GF-D8 (cell line): ENCODE results near the gene SLC17A5.
A peak's percentile ranks its signal among the peaks of the same experiment; 100 is the strongest.
"Not testable (repeated sequence)": the region's sequence is repeated elsewhere in the genome, so short reads cannot be mapped to it uniquely, and the experiment has no call there.

Source experiments
- DNase-seq: peaks from one replicate; lab custom pipeline; 2025; lab: John Stamatoyannopoulos, UW

Gene SLC17A5, protein sequence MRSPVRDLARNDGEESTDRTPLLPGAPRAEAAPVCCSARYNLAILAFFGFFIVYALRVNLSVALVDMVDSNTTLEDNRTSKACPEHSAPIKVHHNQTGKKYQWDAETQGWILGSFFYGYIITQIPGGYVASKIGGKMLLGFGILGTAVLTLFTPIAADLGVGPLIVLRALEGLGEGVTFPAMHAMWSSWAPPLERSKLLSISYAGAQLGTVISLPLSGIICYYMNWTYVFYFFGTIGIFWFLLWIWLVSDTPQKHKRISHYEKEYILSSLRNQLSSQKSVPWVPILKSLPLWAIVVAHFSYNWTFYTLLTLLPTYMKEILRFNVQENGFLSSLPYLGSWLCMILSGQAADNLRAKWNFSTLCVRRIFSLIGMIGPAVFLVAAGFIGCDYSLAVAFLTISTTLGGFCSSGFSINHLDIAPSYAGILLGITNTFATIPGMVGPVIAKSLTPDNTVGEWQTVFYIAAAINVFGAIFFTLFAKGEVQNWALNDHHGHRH

DNA sequence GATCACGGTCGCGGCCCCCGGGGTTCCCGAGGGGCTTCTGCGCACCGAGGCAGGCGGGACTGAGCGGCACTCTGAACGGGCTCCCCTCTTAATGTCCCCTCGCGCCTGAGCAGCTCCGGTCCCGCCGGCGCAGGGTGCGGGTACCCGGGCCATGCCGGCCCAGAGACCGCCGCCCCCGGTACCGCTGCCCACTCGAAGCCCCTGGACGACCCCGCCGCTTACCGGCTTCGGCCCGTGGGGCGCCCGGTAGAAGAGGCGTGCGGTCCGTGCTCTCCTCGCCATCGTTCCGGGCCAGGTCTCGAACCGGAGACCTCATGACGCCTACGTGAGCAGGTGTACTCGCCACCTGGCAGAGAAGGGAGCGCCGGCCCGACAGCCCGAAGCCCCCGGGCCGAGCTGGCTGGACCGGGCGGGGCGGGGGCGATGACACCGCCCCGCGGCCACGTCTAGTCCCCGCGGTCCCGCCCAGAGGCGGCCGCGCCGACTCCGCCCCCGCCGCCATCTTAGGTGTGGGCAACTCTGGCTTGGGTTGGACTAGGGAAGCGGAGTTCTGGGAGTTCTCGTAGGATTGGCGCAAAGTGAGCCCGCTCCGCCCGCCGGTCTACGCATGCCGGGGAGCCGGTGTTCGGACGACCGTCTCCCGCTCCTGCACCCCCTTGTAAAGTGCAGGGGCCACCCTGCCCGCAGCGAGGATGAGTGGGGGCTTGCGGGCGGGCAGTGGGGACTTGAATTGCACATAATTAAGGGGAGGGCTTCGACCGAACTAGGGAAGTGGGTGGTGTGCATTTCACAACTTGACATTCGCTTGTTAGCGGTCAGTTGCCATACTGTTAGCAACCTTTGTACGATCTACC, at the start of gene SLC17A5:
SLC17A5 (minus strand) TSS at position 422 of the 854 bp plus-strand sequence; CDS start at position 316, 106 bp downstream.
- peak; percentile 92 for DNase-seq

DNA sequence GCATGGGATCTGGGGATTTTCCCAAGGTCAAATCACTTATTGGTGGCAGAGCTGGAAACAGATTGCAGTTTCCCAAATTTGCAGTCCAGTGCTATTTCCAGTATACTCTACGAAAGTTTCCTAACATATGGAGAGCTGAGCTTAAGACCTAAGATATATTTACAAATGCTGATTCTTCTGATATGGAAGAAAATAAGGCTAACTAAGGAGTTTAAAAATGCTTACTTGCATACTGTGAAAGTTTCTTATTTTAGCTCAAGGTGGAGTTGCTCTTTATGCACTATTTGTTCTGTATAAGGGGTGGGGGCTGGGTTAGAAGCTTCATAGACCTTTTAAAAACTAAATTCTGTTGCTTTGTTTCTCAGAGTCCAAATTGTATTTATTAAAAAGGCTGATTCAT, 49.7 kb upstream of the SLC17A5 start:
- no peak for DNase-seq

DNA sequence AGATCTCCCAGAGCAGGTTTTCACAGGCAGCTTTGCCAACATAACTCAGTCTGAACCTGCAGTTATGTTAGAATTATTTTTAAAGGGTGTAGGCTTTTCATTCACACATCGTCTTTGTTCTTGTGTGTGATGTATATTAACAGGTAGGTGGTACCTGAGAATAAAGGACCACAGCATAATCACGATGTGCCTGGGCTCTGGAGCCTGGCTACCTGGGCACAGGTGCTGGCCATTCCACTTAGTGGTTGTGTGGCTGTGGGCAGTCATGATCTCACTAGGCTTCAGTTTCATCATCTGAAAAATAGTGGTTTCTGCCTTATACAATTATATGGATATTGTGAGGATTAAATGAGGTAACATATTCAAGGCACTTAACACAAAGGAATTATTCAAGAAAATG, 48.7 kb upstream of the SLC17A5 start:
- DNase-seq, result no peak

DNA sequence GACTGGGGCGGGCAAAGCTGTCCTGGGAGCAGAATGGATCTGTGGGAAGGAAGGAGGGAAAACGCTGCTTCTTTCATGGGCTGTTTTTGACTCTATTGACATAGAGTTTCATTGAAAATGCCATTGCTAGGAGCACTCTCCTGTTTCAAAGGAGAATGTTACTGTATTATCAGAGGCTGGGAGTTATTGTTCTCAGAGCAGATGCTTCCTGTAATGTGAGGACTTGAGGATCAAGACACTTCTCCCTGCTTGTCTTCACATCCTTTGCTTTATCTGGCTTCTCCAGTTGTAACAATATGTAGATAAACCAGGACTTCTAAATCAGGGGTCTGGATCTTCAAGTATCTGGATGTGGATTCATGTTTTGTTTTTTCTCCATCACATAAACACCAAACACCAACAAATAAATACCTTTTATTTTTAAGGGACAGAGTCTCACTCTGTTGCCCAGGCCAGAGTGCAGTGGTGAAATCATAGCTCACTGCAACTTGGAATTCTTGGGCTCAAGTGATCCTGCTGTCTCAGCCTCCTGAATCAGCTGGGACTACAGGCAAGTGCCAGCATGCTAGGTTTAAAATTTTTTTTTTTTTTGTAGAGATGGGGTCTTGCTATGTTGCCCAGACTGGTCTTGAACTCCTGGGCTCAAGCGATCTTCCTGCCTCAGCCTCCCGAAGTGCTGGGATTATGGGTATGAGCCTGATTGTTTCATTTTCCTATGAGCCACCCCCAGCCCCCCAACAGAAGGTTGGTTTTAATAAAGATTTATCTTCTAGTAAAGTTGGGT, 46.1 kb upstream of the SLC17A5 start:
- no peak for DNase-seq

DNA sequence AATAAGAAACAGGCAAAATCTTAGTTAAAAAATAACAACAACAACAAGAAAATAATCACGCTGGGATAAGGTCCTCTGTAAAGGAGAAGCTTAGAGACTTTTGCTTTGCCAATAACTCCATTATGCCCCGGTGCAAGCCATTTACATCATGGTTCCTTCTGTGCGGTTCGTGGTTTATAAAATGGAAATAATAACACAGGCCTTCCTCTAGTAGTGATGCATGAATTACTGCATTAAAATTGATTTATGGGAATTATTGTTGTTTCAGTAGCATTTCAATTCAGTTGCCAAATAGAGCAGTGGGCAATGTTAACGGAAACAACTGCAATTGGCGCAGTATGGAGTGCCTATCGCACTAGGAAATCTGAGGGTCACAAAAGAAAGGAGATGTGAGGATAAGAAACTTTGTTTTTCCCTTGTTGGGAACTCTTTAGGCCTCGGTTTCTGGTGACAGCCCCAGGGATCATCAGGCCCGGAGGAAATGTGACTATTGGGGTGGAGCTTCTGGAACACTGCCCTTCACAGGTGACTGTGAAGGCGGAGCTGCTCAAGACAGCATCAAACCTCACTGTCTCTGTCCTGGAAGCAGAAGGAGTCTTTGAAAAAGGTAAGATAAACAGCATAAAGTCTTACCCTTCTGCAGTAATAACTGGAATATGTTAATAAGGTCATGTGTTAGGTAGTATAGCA, 43.3 kb upstream of the SLC17A5 start:
- no peak for DNase-seq

DNA sequence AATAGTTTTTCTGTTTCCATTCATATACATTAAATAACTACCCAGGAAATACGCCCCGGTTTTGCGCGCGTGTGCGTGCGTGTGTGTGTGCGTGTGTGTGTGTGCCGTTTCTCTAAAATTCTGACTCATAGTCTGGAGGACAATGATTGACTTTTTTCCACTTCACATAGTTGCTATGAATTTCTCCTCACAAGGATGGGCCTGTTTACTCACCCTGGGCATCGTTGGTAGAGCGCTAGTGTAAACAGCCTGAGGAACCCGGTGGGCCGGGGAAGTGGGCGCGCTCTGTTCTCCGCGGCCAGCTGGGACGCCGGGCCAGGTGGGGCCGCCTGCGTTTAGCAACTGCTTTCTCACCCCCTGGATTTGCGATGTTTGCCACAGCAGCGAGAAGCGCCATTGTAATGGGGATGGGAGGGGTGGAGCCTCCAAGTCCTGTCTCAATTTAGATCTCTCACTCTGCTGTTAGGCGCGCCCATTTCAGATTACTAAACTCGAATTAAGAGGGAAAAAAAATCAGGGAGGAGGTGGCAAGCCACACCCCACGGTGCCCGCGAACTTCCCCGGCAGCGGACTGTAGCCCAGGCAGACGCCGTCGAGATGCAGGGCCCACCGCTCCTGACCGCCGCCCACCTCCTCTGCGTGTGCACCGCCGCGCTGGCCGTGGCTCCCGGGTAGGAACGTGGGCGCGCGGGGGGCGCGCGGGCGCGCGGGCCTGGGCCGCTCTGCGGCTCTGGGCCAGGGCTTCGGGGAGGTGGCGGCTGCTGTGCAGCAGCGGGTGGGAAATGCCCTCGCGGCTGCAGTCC, 42.0 kb upstream of the SLC17A5 start, which contains the start of gene CD109:
CD109 (plus strand) TSS at position 585 of the 803 bp plus-strand sequence; CDS start at position 598, 13 bp downstream.
- DNase-seq, result no peak

DNA sequence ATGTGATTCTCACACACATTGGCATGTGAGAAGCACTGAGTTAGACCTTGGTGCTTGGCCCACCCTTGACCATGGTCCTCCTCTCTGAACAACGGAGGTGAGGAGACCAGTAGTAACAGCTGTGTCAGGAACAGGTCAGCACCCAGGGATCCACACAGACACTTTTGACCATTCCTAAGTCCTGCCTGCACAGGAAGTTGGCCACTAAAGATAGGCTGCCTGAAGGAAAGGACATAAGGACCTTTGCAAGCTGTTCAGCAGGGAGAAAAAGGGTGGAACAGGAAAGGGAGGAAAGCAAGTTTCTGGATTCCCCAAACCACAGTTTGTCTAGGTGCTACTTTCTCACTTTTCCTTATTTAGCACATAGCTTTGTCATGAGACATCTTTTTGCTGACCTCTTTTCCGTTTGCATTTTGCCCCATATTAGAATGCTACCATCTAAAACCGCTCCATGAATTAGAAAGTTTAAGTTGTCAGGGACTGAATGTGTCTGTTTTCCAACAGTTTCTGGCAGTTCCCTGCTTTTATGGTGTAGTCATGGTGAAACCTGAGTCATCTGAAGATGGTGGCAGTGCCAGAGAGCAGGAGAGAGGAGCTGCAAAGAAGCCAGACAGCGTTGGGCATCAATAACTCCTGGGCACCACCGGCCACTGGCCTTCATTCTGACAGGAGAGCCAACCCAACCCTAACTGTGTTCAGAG, 41.1 kb upstream of the SLC17A5 start:
- no peak for DNase-seq

DNA sequence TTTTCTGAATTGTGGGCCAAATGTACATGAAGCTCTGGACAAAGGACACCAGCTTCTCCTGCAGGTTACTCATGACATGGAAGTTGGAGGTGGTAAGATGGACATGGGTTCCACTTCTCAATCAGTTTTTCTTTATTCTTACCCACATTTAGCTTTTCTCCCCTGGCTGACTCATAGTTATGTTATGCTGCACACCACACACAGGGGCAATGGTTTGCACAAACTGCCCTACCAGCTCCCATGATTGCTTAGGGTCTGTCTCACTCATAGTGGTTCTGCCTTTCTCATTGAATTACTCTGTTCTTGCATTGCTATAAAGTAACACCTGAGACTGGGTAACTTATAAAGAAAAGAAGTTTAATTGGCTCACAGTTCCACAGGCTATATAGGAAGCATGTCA, 37.7 kb upstream of the SLC17A5 start:
- DNase-seq, result no peak

DNA sequence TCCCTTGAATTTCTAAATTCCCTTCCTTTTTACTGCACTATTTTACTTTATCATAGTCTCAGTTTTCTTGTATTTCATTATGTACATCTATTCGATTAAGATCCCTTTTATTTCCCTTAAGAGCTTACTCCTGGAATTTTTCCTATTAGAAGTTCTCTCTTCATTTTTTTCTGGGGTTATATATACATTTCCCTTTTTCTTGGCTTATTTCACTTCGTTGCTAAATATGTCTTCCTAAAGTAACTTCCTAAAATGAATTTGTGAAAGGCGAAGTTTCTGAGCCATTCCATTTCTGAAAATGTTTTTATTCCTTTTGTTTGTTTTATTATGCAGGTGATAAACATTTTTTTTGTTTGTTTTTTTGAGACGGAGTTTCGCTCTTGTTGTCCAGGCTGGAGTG, 36.3 kb upstream of the SLC17A5 start:
- no peak for DNase-seq

DNA sequence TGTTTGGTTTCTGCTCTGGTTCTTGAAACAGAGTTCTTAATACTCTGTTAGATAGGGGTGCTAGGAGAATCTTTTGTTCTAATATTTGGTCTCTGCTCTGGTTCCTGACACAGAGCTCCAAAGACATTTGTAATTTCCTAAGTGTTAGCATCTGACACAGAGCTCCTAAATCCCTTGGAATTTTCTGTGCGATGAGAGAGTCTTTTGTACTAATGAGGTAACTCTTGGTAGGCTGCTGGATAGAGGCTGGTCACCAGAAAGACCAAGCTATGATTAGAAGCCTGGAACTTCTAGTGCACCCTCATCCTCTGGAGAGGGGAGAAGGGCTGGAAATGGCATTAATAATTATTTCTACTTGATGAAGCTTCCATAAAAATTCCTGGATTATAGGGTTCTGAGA, 34.6 kb upstream of the SLC17A5 start:
- DNase-seq, result no peak

DNA sequence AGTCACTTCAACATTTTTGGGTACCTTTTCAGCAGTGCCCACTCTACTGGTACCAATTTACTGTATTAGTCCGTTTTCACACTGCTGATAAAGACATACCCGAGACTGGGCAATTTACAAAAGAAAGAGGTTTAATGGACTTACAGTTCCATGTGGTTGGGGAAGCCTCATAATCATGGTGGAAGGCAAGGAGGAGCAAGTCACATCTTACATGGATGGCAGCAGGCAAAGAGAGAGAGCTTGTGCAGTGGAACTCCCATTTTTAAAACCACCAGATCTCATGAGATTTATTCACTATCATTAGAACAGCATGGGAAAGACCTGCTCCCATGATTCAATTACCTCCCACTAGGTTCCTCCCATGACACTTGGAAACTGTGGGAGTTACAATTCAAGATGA, 29.8 kb upstream of the SLC17A5 start:
- not testable (repeated sequence) for DNase-seq

DNA sequence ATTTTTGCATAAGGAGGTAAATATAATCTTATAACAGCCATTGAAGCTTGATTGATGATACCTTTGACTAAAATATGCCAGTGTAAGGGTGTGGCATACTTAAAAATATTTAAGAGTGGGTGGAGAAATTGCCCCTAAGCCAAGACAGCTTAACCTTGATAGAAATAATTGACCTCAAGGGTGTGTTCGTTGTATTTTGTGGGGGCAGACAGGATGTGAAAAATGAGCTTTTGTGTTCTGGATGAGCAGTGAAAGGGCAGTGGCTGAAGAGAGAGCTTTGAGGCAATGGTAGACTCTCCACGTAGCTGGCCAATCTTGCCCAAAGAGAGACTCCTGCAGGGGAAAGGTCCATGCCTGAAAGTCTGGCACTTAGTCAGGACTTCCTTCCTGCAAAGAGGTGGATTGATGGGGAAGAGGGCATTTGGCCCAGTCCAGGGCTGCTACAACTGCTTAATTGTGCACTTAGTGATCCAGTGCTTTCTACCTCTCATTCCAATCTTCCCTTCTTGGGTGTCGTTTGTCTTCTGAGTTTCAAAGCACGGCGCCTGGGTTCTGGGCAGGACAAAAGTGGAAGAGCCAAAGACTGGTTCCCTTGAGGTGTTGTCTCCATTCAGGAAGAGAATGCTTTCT, 26.6 kb upstream of the SLC17A5 start:
- no peak for DNase-seq

DNA sequence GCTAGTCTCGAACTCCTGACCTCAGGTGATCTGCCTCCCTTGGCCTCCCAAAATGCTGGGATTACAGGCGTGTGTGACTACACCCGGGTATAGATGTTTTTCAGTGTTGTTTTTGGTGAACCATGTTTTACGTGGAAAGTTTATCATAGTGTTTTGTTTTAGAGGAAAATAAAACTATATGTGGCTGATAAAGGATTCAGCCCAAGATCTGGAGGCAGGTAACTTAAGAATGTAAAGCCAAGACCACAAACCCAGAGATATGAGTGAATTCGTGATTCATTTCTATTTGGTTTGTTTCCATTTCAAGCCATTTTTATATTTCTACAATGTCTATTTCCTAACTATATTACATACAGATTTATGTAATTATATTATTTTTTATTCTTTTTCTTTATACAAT, 26.1 kb upstream of the SLC17A5 start:
- DNase-seq, result not testable (repeated sequence)

DNA sequence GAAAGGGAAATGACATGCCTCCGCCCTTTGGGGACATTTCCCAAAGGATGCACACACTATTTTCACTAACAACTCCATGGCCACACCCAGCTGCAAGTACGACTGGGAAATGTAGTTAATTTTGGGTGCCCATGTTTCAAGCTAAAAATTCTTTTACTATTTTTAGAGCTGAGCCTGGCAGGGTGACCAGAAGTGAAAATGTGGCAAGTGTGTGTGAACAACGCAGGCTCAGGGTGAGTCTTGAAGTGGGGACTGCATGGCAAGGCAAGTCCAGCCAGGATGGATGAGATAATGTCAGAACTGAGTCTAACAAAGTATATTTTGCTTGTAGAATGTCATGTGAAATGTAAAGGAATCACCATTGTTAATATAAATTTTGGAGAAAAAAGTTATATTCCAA, 25.2 kb upstream of the SLC17A5 start:
- DNase-seq, result no peak

DNA sequence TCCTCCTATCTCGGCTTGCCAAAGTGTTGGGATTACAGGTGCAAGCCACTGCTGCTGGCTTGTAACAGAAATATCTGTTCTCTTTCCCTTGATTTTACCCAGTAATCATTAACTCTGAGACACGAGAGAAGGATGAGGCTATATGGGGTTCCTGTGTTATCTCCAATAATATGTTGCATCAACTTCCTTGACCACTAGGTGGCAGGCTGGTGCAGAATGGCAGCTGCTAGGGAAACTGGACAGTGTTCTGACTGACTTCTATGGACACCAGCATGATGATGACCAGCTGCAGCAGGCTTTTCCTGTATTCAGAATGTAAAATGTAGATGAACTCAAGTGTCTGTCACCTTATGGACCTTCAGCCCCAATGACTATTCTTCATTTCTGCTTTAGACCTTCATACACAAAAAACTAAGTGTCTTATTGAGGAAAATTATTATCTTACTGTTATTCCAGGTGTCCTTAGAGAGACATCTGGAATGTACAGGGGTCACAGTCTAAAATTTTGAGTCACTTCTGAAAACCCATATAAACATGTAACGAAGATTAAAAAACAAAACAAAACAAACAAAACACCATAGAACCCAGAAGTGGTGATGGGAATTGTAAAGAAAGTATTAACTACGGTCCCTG, 21.8 kb upstream of the SLC17A5 start:
- no peak for DNase-seq

DNA sequence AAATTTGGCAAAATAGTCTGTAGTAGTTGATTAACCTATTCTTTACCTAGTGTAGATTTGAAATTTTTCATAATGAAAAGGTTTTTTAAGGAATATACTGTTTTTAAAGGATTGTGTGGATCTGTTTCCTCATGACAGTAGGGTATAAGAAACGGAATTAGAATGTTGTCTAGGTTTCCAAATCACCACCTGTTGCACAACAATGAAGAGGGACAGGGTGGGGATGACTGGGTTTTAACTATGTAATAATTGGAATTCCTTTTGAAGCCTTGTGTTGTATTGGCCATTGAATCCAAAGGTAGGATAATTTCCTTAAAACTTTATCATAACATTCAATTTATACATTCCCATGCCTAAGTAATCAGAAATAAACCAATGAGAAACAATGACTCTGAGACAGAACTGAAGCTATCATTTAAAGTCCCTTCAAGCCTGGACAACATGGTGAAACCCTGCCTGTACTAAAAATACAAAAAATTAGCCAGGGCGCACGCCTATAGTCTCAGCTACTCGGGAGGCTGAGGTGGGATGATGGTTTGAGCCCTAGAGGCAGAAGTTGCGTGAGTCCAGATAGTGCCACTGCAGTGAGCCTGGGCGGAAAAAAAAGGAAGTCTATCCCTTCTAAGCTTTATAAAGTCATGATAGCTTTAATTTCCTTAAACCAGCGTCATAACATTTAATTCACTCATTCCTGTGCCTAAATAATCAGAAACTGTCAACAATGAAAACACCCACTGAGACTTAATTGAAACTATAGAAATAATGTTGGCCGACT, 18.3 kb upstream of the SLC17A5 start:
- no peak for DNase-seq

DNA sequence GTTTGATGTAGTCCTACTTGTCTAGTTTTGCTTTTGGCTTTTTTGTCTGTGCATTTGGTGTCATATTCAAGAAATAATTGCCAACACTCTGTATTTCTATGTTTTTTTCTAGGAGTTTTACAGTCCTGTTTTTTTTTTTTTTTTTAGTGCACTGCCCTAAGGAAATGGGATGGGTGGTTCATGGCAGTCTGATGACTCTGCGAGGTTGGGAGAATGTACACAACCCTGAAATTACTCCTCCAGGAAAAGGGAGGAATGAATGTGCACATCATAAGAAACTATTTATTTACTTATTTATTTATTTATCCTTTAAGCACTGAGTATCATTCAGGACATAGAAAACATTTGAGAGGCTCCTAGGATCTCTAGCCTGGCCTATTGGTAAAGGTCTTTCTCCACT, 15.2 kb upstream of the SLC17A5 start:
- no peak for DNase-seq

DNA sequence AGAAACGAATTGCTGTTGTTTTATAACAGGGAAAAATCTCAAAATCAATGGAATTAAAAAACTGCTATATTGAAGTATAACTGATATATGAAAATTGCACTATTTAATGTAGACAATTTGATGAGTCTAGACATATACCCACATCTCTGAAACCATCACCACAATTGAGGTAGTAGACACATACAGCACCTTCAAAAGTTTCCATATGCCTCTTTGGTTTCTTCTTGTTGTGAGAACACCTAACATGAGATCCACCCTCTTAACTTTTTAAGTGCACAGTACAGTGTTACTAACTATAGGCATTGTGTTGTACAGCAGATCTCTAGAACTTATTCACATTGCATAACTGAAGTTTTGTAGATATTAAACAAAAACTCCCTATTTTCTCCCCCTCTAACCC, 14.0 kb upstream of the SLC17A5 start:
- DNase-seq, result no peak
